Measurements from ENCODE around the gene RAC3.

The RAC3 gene

DNA sequence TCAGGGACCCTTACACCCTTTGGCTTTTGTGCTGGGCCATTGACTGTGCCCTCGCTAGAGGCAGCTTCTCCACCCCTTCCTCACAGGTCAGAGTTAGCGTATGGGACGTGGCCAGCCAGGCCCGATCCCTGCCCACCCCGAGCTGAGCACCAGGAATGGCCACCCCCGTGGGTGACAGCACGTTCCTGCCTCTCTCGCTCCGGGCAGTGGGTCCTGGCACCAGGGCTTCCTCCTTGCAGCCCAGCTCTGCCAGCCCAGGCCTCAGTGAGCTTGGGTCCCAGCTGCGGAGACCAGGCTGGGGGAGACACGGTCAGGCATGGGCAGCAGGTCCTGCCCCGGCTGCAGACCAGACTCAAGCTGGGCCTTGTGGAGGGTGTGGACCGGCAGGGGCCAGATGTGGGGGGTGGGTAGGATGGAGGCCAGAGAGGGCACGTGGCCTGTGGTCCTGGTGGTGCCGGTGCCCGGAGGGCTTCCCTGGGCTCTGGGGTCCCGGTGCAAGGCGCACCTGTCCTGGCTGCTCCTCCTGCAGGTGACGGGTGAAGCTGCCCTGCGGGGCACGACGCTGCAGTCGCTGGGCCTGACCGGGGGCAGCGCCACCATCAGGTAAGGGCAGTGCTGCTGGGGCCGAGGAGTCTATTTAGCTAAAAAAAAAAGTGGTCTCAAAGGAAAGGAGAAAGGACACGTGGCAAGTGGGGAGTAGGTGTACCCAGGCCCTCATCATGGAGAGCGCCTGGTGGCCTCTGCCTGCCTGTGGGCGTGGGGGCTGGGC, 35.8 kb upstream of the RAC3 start:
- DNase-seq (ENCODE audit: low read depth, low spot score), result no peak
- in situ Hi-C loops (cut with HindIII; ENCODE audit: low sequenced_read_pairs), result no loop called here
- no peak overlapping the region for H3K4me3 ChIP-seq (ENCODE audit: low read depth, low read length)
- TF ChIP-seq, protein P1, sequence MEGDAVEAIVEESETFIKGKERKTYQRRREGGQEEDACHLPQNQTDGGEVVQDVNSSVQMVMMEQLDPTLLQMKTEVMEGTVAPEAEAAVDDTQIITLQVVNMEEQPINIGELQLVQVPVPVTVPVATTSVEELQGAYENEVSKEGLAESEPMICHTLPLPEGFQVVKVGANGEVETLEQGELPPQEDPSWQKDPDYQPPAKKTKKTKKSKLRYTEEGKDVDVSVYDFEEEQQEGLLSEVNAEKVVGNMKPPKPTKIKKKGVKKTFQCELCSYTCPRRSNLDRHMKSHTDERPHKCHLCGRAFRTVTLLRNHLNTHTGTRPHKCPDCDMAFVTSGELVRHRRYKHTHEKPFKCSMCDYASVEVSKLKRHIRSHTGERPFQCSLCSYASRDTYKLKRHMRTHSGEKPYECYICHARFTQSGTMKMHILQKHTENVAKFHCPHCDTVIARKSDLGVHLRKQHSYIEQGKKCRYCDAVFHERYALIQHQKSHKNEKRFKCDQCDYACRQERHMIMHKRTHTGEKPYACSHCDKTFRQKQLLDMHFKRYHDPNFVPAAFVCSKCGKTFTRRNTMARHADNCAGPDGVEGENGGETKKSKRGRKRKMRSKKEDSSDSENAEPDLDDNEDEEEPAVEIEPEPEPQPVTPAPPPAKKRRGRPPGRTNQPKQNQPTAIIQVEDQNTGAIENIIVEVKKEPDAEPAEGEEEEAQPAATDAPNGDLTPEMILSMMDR (IDR thresholded peaks at IDR 0.05; ENCODE audit: low read depth, low read length), result no peak

DNA sequence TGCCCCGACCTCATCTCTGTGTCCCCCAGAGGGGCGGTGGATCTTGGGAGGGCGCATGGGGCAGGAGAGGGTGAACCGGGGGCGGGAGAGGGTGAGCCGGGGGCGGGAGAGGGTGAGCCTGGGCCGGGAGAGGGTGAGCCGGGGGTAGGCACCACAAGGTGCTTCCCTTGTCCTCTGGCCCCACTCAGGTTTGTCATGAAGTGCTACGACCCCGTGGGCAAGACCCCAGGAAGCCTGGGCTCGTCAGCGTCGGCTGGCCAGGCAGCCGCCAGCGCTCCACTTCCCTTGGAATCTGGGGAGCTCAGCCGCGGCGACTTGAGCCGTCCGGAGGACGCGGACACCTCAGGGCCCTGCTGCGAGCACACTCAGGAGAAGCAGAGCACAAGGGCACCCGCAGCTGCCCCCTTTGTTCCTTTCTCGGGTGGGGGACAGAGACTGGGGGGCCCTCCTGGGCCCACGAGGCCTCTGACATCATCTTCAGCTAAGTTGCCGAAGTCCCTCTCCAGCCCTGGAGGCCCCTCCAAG, 35.2 kb upstream of the RAC3 start:
- no peak for DNase-seq (ENCODE audit: low read depth, low spot score)
- no peak overlapping the region for H3K4me3 ChIP-seq (ENCODE audit: low read depth, low read length)
- TF ChIP-seq, protein P1 (IDR thresholded peaks at IDR 0.05; ENCODE audit: low read depth, low read length), result no peak
- in situ Hi-C loops (cut with HindIII; ENCODE audit: low sequenced_read_pairs), result no loop called here

DNA sequence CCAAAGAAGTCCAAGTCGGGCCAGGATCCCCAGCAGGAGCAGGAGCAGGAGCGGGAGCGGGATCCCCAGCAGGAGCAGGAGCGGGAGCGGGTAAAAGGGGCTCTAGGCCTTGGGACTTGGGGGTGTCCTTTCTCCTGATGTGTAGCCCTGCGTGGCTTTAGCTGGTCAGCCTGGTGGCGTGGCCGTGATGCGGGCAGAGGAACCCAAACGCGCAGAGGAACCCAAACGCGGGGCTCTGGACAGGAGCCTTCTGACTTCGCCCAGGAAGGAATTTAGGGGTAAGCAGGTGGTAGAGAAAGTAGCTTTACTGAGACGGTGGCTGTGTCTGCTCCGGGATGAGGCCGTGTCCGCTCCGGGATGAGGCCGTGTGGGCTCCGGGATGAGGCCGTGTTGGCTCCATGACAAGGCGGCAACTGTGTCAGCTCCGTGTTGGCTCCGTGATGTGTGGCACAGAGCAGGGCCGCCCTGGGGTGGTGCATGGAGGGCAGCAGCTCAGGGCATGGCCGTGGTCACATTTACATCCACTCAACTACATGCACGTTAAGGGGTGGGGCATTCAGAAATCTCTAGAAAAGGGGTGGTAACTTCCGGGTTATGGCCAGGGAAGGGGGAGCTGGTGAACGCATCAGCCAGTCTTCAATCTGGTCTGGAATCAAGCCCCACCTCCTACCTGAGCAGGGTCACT, 34.6 kb upstream of the RAC3 start:
- no peak for DNase-seq (ENCODE audit: low read depth, low spot score)
- no peak overlapping the region for H3K4me3 ChIP-seq (ENCODE audit: low read depth, low read length)
- TF ChIP-seq, protein P1 (IDR thresholded peaks at IDR 0.05; ENCODE audit: low read depth, low read length), result no peak
- in situ Hi-C loops (cut with HindIII; ENCODE audit: low sequenced_read_pairs), result no loop called here

DNA sequence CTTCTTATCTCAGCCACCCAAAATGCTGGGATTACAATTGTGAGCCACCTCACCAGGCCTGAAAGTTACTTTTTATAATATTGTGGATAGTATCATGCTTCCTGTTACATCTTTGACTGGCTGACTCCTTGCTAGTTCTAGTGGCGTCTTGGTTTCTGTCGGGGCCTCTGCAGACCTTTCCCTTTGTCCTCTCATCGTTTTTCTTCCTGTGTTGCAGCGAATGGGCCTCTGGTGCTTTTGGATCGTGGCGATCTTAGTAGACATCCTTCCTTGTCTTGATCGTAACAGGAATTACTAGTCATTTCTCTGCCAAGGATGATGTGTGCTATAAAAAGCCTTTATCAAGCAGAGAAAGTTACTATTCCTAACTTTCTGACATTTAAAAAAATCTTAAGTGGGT, 33.3 kb upstream of the RAC3 start:
- no peak for DNase-seq (ENCODE audit: low read depth, low spot score)
- TF ChIP-seq, protein P1 (IDR thresholded peaks at IDR 0.05; ENCODE audit: low read depth, low read length), result no peak
- H3K4me3 ChIP-seq (ENCODE audit: low read depth, low read length), result no peak overlapping the region
- in situ Hi-C loops (cut with HindIII; ENCODE audit: low sequenced_read_pairs), result no loop called here

DNA sequence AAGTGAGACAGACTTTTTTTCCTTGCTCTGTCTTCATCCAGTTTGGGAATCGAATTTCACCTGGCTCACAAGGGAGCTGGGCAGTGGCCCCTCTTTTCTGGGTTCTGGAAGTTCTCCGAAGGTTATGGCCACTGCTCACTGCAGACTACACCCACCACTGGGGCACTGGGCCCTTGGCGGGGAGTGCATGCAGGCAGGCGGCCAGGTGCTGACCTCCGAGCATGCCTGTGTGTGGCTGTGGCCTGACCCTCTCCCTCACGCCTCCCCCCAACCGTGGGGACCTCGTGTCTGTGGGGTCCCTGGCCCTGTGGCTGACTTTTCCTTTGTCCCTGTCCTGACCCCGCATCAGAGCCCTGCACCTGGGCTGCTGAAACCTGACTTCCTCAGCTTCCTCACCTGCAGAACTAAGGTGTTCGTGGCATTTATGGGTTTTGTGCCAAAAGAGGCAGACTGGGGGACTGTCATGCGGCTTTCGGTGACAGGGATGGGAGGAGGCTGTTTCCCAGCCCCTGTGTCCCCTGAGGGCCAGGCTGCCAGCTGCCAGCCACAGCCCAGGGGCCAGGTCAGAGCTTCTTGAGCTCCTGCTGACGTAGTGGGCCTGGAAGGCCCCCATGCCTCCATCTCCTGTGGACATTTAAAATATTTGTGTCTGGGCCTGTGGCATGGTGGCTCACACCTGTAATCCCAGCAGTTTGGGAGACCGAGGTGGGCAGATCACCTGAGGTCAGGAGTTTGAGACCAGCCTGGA, 32.6 kb upstream of the RAC3 start:
- no peak overlapping the region for H3K4me3 ChIP-seq (ENCODE audit: low read depth, low read length)
- no peak for DNase-seq (ENCODE audit: low read depth, low spot score)
- TF ChIP-seq, protein P1 (IDR thresholded peaks at IDR 0.05; ENCODE audit: low read depth, low read length), result no peak
- in situ Hi-C loops (cut with HindIII; ENCODE audit: low sequenced_read_pairs), result no loop called here

DNA sequence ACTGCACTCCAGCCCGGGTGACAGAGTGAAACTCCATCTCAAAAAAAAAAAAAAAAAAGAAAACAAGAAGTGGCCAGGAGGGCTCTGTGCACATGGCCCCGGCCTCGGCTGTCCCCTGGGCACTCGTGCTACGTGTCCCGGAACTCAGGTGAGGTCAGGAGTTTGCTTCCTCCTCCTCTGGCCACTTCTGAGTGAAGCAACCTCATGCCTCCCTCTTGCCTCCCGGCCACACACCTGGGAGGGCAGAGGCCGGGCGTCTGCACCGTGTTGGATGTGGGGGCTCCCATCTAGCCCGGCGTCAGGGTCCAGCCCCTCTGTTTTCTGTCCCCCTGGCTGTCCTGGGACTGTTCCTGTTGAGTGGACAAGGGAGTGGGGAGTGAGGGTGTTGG, 31.9 kb upstream of the RAC3 start:
- in situ Hi-C loops (cut with HindIII; ENCODE audit: low sequenced_read_pairs), result no loop called here
- TF ChIP-seq, protein P1 (IDR thresholded peaks at IDR 0.05; ENCODE audit: low read depth, low read length), result no peak
- no peak for DNase-seq (ENCODE audit: low read depth, low spot score)
- no peak overlapping the region for H3K4me3 ChIP-seq (ENCODE audit: low read depth, low read length)
